Gastroesophageal sphincter (tissue), 3 donors: ENCODE results near the gene DYNLT5.
"Not testable (repeated sequence)": the region's sequence is repeated elsewhere in the genome, so short reads cannot be mapped to it uniquely, and the experiment has no call there.

Experiments
- CTCF ChIP-seq, 4 experiments: fragments of 200-600 bp in 2 of 4; fragments of 450-650 bp in 2 of 4; sonication (generic) in 1 of 4; IDR thresholded peaks; one replicate each; pipeline ENCODE4 v1.5.1; 2017 to 2019; ENCODE audit warnings: antibody characterized with exemption in 4 of 4, mild to moderate bottlenecking in 2 of 4, moderate library complexity in 2 of 4
- EP300 ChIP-seq: sonication (generic); formaldehyde crosslinking; IDR thresholded peaks from one replicate; pipeline ENCODE4 v1.6.1; 2017; ENCODE audit warnings: antibody characterized with exemption, mild to moderate bottlenecking
- POLR2A ChIP-seq, 2 donors: fragments of 450-650 bp; IDR thresholded peaks; one replicate each; pipeline ENCODE4 v1.6.1; 2017; ENCODE audit warnings: antibody characterized with exemption in 2 of 2, mild to moderate bottlenecking in 2 of 2, moderate library complexity in 1 of 2
- POLR2AphosphoS5 ChIP-seq: sonication (generic); formaldehyde crosslinking; IDR thresholded peaks from one replicate; pipeline ENCODE4 v1.6.1; 2017; ENCODE audit warnings: antibody characterized with exemption

GRCh38 chr1:66785800-66786199 lies 33.5 kb downstream of the DYNLT5 start:
- TF ChIP-seq CTCF (IDR thresholded peaks at IDR 0.05); POLR2AphosphoS5; POLR2A (IDR thresholded peaks at IDR 0.05); EP300: not testable (repeated sequence)
